ENCODE measurements around the gene ZNF330.

ZNF330 gene

DNA sequence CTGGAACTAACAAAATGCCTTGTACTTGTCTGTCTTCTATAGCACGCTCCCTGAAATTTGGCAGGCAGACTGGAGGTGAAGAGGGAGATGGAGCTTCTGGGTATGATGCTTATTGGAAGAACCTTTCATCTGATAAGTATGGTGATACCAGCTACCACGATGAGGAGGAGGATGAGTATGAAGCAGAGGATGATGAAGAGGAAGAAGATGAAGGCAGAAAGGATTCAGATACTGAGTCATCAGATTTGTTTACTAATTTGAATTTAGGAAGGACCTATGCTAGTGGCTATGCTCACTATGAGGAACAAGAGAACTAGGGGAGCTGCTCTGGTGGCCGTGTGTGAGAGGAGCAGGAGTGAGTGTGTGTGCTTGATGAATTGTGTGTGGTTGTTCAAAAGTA lies 13.0 kb downstream of the ZNF330 start:
- DNase-seq (ENCODE audit: low read depth, low spot score): no peak

DNA sequence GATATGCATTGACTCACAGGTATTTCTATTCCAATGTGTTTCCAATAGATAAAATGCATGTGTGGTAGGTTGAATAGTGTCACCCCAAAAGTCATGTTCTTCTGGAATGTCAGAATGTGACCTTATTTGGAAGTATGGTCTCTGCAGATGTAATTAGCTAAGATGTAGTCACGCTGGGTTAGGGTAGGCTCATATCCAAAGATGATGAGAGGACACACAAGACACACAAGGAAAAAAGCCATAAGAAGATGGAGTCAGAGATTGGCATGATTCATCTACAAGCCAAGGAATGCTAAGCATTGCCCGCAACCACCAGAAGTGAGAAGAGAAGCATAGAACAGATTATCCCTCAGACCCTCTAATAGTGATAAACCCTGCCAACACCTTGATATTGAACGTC lies 17.5 kb downstream of the ZNF330 start:
- DNase-seq (ENCODE audit: low read depth, low spot score): no peak

DNA sequence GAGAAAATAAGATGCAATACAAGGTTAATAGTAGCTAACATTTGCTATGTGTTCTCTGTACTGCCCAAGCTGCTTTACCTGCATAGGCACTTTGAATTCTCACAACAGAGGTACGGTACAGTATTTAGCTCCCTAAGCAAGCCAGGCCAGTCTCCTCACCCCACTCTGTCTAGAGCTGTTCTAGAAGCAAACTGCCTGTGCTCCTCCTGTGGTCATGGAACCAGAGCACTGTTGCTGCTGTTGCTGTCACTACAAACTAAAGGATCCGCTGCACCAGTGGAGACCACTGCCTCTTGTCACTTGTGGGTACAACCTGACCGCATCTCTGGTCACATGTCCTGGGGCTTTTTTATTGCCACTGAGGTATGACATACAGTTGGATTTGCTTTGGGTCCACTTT lies 19.6 kb downstream of the ZNF330 start:
- DNase-seq (ENCODE audit: low read depth, low spot score): no peak

DNA sequence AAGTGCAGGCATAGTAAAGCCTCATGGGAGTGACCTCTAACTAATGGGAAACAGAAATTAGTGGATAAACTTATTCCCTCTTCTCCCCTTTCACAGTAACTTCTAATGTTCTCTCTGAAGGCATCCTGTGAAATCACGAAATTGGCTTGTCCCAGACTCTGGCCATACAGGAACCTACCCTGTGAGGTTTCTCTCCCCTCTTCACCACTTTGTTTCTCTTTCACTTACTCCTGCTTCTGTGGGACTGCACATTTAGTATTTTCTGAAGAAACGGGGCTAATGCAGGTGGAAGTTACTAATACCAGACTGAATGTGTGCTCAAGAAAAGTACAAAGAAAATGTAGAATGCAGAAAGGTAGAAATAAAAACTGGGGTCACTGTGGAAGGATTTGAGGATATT lies 20.0 kb downstream of the ZNF330 start:
- DNase-seq (ENCODE audit: low read depth, low spot score): no peak

DNA sequence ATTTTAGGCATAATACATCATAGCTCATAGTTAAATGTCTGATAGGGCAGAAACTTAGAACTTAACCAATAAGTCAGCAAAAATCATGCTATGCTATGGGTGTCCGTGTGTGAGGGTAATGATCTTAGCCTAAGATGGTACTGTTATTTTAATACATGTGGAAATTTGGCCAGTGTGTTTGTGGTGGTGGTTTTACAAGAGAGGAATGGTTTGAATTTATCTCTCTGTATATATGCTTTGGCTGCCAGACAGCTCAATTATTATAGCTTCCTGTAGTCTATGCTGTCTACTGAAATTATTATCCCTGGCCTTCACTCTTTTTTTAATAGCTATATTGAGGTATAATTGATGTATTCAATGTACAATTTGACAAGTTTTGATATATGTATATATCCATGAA lies 21.3 kb downstream of the ZNF330 start:
- no peak for DNase-seq (ENCODE audit: low read depth, low spot score)

DNA sequence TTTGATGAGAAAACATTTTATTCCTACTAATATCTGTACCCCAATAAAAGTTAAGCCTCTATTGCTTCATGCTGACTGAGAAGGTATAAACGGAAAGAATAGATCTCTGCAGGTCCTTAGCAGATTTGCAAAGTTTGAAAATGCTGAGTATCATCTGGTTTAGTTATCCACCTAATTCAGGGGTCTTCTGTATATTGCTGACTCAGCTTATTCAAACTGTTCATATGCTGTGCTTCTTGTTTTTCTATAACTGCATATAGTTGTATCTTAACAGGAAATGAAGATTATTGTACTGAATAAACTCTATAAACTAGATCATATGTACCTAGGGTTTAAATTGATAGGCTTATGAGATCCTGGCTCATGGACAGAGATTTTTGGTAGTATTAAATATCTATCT lies 23.7 kb downstream of the ZNF330 start:
- DNase-seq (ENCODE audit: low read depth, low spot score): no peak

DNA sequence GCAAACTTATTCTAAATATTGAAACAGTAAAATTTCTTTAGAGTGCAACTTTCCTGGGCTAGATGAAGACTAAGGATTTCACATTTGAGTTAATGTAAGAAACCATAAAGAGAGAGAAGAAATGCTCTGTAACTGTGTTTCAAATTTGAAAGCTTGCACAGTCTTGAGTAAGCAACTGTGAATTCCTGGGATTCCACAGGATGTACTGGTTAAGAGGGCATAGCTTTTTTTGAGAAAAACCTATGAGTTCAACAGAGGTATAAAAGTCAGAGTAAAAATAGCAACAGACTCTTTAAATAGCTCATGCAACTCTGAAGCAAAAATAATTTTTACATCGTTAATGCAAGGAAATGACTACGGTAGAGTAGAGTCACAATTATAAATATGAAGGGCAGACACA lies 25.5 kb downstream of the ZNF330 start:
- no peak for DNase-seq (ENCODE audit: low read depth, low spot score)

DNA sequence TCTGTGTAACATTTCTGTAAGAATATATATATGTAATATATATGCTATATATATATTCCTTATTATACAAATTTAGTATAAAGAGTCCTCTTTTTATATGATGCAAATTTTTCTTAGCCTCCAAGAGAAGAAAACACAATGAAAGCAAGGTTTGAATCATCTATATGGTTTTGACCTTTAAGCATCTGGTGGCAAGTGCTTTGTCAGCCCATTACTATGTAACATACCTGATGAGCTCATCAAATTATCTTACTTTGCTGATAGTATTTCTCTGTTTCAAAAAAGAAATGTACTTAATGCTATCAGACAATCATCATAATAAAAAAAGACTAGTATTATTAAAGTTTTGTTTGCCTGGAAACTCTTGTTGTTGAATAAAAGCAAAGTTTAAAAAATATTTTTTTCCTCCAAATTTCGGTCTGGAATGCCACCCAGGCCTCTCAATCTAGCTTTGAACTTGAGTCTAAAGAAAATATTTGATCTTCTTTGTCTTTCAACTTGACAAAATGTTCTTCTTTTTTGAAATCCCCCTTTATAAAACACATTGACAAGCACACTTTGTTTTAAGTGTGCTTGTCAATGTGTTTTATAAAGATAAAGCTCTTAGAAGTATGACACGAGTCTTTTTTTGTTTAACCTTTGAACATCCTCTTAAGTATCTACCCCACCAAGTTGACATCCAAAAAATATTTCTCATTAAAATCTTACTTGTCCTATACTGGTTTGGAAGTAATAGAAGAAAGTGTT lies 26.2 kb downstream of the ZNF330 start:
- no peak for DNase-seq (ENCODE audit: low read depth, low spot score)

DNA sequence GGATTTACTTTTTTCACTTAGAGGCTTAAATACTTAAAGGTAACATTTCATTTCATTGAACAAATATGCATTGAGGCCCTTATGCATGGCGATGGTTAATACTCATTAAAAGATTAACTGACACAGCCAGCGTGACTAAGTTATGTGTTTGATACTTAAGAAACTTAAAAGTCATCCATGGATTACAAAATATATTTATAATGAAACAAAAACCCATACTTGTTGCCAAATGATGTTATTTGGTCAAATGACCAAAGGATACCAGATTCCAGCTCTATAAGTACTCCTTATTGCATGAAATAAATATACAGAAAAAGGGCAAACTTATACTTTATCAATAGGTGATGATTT lies 26.7 kb downstream of the ZNF330 start:
- no peak for DNase-seq (ENCODE audit: low read depth, low spot score)

DNA sequence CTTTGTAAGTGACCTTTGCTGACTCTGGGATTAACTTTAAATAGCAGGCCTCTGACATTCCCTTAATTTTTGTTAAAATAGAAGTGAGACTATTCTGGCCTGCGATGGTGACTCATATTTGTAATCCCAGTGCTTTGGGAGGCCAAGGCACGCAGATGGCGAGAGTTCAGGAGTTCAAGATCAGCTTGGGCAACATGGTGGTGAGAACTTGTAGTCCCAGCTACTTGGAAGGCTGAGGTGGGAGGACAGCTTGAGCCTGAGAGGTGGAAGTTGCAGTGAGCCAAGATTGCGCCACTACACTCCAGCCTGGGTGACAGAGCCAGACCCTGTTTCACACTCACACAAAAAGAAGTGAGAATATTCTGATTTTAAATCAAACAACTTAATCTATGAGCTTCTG lies 27.3 kb downstream of the ZNF330 start:
- DNase-seq (ENCODE audit: low read depth, low spot score): no peak

DNA sequence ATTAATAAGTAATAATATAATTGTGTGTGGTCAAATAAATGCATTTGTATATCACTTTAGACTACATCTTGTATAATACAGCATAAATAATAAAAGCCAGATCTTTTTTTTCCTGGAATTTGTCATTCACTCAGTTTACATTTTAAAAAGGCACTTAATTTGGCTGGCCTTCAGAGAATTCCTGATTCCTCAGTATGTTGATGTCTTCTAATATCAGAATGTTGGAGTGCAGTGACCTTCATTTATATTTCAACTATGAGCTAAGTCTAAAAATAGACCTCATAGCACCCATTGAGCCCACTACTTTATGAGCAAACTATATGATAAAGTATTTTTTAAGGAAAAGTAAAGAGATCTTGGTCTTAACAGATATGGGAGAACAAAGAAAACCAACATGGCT lies 27.8 kb downstream of the ZNF330 start:
- no peak for DNase-seq (ENCODE audit: low read depth, low spot score)

DNA sequence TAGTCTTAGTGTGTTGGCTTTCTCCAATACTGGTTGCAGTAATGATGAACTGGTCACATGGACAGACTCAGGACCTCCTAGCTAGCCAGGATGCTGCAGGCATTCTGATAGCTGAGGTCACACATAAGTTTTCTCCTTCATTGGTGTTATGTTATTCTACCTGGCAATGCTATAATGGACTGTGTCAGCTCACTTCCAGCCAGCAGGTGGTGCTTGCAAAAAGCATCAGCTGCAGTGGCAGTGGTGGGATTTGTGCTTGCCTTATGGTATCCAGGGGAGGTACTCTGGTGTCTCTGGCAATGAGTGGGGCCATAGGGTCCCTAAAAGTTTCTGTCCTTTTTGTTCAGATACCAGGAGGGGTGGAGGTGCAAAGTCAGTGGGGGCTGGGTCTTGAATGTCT lies 33.6 kb downstream of the ZNF330 start:
- DNase-seq (ENCODE audit: low read depth, low spot score): no peak

DNA sequence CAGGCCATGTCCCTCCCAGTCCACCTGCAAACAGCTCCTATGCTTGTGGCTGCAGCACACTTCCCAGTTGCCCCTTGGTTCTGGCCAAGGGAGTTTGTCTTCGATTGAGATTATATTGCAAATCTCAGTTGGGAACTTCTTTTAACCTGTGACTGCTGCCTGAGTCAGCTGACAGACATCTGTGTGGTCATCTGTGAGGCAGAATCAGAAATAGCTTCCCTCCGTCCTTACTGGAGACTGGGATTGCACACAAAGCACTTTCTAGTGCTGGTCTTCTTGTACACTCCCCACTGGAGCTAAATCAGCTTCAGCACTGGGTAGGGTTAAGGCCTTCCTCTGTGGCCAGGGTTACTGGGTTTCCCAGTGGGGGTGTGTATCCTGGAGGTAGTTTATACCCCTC lies 34.3 kb downstream of the ZNF330 start:
- DNase-seq (ENCODE audit: low read depth, low spot score): no peak

DNA sequence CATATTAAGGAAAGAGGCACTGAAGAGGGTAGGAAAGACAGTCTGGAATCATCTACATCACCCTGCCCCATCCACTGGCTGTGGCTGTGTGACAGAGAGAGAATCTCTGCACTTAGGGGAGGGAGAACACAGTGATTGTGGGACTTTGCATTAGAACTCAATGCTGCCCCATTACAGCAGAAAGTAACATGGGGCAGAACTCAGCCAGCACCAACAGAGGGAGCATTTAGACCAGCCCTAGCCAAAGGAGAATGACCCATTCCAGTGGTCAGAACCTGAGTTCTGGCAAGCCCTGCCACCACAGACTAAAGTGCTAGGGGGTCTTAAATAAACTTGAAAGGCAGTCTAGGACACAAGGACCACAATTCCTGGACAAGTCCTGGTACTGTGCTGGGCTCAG lies 37.9 kb downstream of the ZNF330 start:
- DNase-seq (ENCODE audit: low read depth, low spot score): no peak

DNA sequence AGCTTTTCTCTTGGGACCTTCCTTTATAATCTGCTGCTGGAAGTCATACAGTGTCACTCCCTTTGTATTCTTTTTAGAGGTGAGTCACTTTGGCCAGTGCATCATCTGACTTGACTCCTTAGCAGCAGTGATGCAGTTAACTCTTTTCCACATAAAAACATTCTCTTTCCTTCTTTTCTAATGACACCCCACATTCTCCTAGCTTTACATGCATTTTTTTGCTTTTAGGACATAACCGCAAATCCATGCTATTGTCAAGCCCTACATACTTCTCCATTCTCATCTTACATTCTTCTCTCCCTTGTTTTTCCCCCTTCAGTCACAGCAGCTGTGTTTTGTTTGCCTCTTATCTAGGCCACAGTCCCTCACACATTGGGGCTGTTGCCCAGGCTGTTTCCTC lies 55.1 kb downstream of the ZNF330 start:
- DNase-seq (ENCODE audit: low read depth, low spot score): no peak

DNA sequence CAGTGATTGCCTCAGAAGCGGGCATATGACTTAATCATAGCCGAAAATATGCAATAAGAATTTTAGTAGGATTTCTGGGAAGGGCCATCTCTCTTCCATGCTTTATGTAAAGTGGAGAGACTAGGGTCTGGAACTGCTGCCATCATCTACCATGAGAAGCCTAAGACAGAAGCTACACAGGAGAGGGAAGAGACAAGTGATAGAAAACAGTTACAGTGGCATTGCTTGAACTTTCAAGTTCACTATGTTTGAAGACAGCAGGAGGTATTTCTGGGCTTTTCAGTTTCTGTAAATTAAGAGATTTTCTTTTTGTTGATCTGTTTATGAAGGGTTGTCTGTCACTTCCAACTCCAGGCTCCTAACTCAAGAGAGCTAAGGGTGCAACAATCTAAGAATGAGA lies 62.5 kb downstream of the ZNF330 start:
- DNase-seq (ENCODE audit: low read depth, low spot score): no peak

DNA sequence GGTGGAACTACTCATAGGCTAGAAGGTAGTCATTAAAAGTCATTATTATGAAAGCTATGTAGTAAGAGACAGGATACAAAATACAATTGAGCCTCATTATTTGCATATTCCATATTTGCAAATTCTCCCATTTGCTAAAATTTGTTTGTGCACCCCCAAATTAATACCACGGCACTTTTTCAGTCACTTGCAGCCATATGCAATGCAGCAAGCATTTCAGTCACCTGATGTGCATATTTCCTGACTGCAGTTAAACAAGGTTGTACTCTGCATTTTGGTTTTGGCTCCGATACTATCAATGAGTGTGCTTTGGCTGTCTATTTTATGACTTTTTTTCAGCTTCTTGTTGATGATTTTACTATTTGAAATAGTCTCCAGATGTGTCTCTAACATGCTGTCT lies 62.9 kb downstream of the ZNF330 start:
- DNase-seq (ENCODE audit: low read depth, low spot score): no peak

All from ELF-1 (cell line).